GM23338 (cell line): Measurements from ENCODE around the gene CDC14B. TPM values are rescaled to one million over a fixed set of nuclear protein-coding genes. Genes with fewer than 3 reads are reported as not detected.

Experiments
- ATAC-seq: fragments of 200-7000 bp; cut with Tn5 transposase; 3 replicates; pipeline ENCODE4 v1.9.1; 2020
- DNase-seq: peaks from one replicate; pipeline ENCODE4 v3.0.0-alpha.2; 2015; ENCODE audit warnings: low spot score
- H2AFZ ChIP-seq: fragments of 200-600 bp; sonication (generic); 2 replicates; pipeline ENCODE4 v1.8.0; 2016; ENCODE audit warnings: antibody characterized with exemption, mild to moderate bottlenecking, moderate library complexity
- H3F3A ChIP-seq: fragments of 200-600 bp; sonication (generic); replicated peaks from 2 replicates; pipeline ENCODE4 v1.8.0; 2017; ENCODE audit warnings: antibody characterized with exemption, mixed run types, low read depth
- H3K27ac ChIP-seq: fragments of 200-600 bp; sonication (generic); 2 replicates; pipeline ENCODE4 v1.6.1; 2016; ENCODE audit warnings: low read depth
- H3K27me3 ChIP-seq: fragments of 200-600 bp; sonication (generic); 2 replicates; pipeline ENCODE4 v1.8.0; 2016; ENCODE audit warnings: mild to moderate bottlenecking, mixed run types, moderate library complexity; ENCODE audit not compliant: insufficient read depth
- H3K36me3 ChIP-seq: fragments of 200-600 bp; sonication (generic); 2 replicates; pipeline ENCODE4 v1.8.0; 2016; ENCODE audit warnings: mild to moderate bottlenecking; ENCODE audit not compliant: insufficient read depth
- H3K4me1 ChIP-seq: fragments of 200-600 bp; sonication (generic); 2 replicates; pipeline ENCODE4 v1.8.0; 2016; ENCODE audit warnings: mild to moderate bottlenecking, moderate library complexity; ENCODE audit not compliant: insufficient read depth
- H3K4me2 ChIP-seq: fragments of 200-600 bp; sonication (generic); 2 replicates; pipeline ENCODE4 v1.7.1; 2017; ENCODE audit warnings: mixed run types
- H3K4me3 ChIP-seq: fragments of 200-600 bp; sonication (generic); 2 replicates; pipeline ENCODE4 v1.6.1; 2016; ENCODE audit warnings: mixed run types
- H3K79me2 ChIP-seq: fragments of 200-600 bp; sonication (generic); replicated peaks from 2 replicates; pipeline ENCODE4 v1.8.0; 2017; ENCODE audit warnings: mild to moderate bottlenecking; ENCODE audit not compliant: insufficient read depth
- H3K9me2 ChIP-seq: fragments of 200-600 bp; sonication (generic); 2 replicates; pipeline ENCODE4 v1.8.0; 2017; ENCODE audit not compliant: insufficient read depth
- H4K20me1 ChIP-seq: fragments of 200-600 bp; sonication (generic); replicated peaks from 2 replicates; pipeline ENCODE4 v1.8.0; 2017; ENCODE audit warnings: mild to moderate bottlenecking; ENCODE audit not compliant: insufficient read depth
- H3K27ac Mint-ChIP-seq: 2 replicates; pipeline ENCODE4 v1.8.0; 2020; ENCODE audit warnings: inconsistent platforms, mild to moderate bottlenecking, moderate library complexity, mixed read lengths
- H3K27me3 Mint-ChIP-seq: 3 replicates; pipeline ENCODE4 v1.8.0; 2022; ENCODE audit warnings: low read depth, mild to moderate bottlenecking, moderate library complexity, mixed read lengths, inconsistent platforms; ENCODE audit not compliant: insufficient read depth, poor library complexity
- H3K36me3 Mint-ChIP-seq: 3 replicates; pipeline ENCODE4 v1.8.0; 2021; ENCODE audit warnings: low read depth, mild to moderate bottlenecking, inconsistent platforms, moderate library complexity, mixed read lengths
- H3K4me1 Mint-ChIP-seq: 3 replicates; pipeline ENCODE4 v1.8.0; 2020; ENCODE audit warnings: mild to moderate bottlenecking, inconsistent platforms, mixed read lengths
- H3K4me3 Mint-ChIP-seq: 3 replicates; pipeline ENCODE4 v1.8.0; 2021; ENCODE audit warnings: moderate library complexity, mild to moderate bottlenecking, inconsistent platforms, mixed read lengths
- H3K9me3 Mint-ChIP-seq: 3 replicates; pipeline ENCODE4 v1.8.0; 2020; ENCODE audit warnings: moderate library complexity, mild to moderate bottlenecking, inconsistent platforms, mixed read lengths
- EZH2phosphoT487 ChIP-seq: fragments of 200-600 bp; sonication (generic); IDR thresholded peaks from one replicate; pipeline ENCODE4 v1.8.1; 2018; ENCODE audit warnings: antibody characterized with exemption; ENCODE audit not compliant: unreplicated experiment
- REST ChIP-seq: IDR thresholded peaks from one replicate; pipeline ENCODE4 v1.6.1; 2018; ENCODE audit warnings: antibody characterized with exemption; ENCODE audit not compliant: unreplicated experiment
- ZNF331 ChIP-seq: fragments of 250-450 bp; sonication (Bioruptor Pico); IDR thresholded peaks from 2 replicates; pipeline ENCODE4 v1.5.0; 2020; ENCODE audit warnings: low read depth, mild to moderate bottlenecking, moderate library complexity
- ZNF462 ChIP-seq: fragments of 250-450 bp; sonication (Bioruptor Pico); IDR thresholded peaks from 2 replicates; pipeline ENCODE4 v1.5.0; 2020; ENCODE audit warnings: mild to moderate bottlenecking, moderate library complexity
- polyA plus RNA-seq: library from polyadenylated mRNA; unstranded; fragments of >200 nt; fragmentation: Nextera tagmentation; extraction: Ambion mirVana; gene quantifications from 2 replicates; pipeline ENCODE4 v1.2.1, GENCODE V29; 2016
- total RNA-seq: library from RNA; depleted of rRNA; stranded (reverse); fragments of >200 nt; shearing (Covaris generic); gene quantifications from 2 replicates; pipeline ENCODE4 v1.2.3, GENCODE V29; 2014

CDC14B gene
- total and polyA plus RNA-seq, 2 experiments from 2014 or later: 12.2 to 52.1 TPM

GRCh38 chr9:96494215-96494800 lies 125.3 kb downstream of the CDC14B start (continued):
- TF ChIP-seq ZNF462 (CRISPR knock-in tag) (no peak), EZH2phosphoT487 (no peak), ZNF331 (CRISPR knock-in tag) (no peak)

- peak overlapping the region; percentile 83; the same call in 1 of the 2 replicates for H3K27ac ChIP-seq
These were observed 125.9 kb downstream of the CDC14B start for GRCh38 chr9:96493757-96494156.

More at GRCh38 chr9:96493757-96494156, 125.9 kb downstream of the CDC14B start:
- H4K20me1 ChIP-seq: no peaks in the 10 kb centered on the region; the same call in 1 of the 2 replicates
- H3K9me2 ChIP-seq: no peaks in the 10 kb centered on the region
- H3K36me3 ChIP-seq: peaks cover 4% of the 10 kb centered on the region; the same call in 1 of the 2 replicates
- H3K4me3 Mint-ChIP-seq: no peak overlapping the region
- no peaks in the 10 kb centered on the region for H3K27me3 ChIP-seq
- ATAC-seq (peak; percentile 15; the same call in 2 of the 3 replicates), DNase-seq (no peak)
- peaks cover 10% of the 10 kb centered on the region for H3K27me3 Mint-ChIP-seq
- peaks cover 17% of the 10 kb centered on the region; the same call in 2 of the 3 replicates for H3K36me3 Mint-ChIP-seq
- TF ChIP-seq REST: no peak
- H3K79me2 ChIP-seq: no peaks in the 10 kb centered on the region
- no peak overlapping the region for H3K4me2 ChIP-seq
- peaks cover 6% of the 10 kb centered on the region; the same call in 1 of the 2 replicates for H3F3A ChIP-seq
- H3K4me3 ChIP-seq: no peak overlapping the region
- peaks cover 12% of the 10 kb centered on the region for H3K4me1 Mint-ChIP-seq
- no peak overlapping the region for H2AFZ ChIP-seq
- 0 out of 2 replicates have a peak, but pooled peaks cover 5% of the 10 kb centered on the region for H3K4me1 ChIP-seq
- no peaks in the 10 kb centered on the region; the same call in 2 of the 3 replicates for H3K9me3 Mint-ChIP-seq
- peak overlapping the region; percentile 34; the same call in 1 of the 2 replicates for H3K27ac Mint-ChIP-seq
